HG02642 (cell line): Measurements from ENCODE around the gene TEX54.
A peak's percentile ranks its signal among the peaks of the same experiment; 100 is the strongest.
"Not testable (repeated sequence)": the region's sequence is repeated elsewhere in the genome, so short reads cannot be mapped to it uniquely, and the experiment has no call there.

Experiments used
- ATAC-seq: cut with Tn5 transposase; IDR thresholded peaks from one replicate; pipeline ENCODE4 v1.9.1; 2021; ENCODE audit warnings: mild to moderate bottlenecking; ENCODE audit not compliant: unreplicated experiment, poor library complexity

TEX54 gene

GRCh38 chr11:62855571-62856332 lies 23.1 kb upstream of the TEX54 start:
- peak; percentile 91 for ATAC-seq

- no peak for ATAC-seq
Measured at GRCh38 chr11:62854825-62855570, 22.4 kb upstream of the TEX54 start.

- no peak for ATAC-seq
Measured at GRCh38 chr11:62854013-62854824, 21.6 kb upstream of the TEX54 start.

- no peak for ATAC-seq
Measured at GRCh38 chr11:62853279-62853965, 20.8 kb upstream of the TEX54 start.

- no peak for ATAC-seq
Measured at GRCh38 chr11:62852523-62853188, 20.0 kb upstream of the TEX54 start.

GRCh38 chr11:62851807-62852522 lies 19.3 kb upstream of the TEX54 start:
- ATAC-seq: no peak

- no peak for ATAC-seq
Measured at GRCh38 chr11:62850911-62851806, 18.5 kb upstream of the TEX54 start.

- no peak for ATAC-seq
Measured at GRCh38 chr11:62847767-62848314, 15.2 kb upstream of the TEX54 start.

- ATAC-seq: no peak
Measured at GRCh38 chr11:62846177-62846576, 13.5 kb upstream of the TEX54 start.

- ATAC-seq: no peak
Measured at GRCh38 chr11:62844154-62844553, 11.5 kb upstream of the TEX54 start.

GRCh38 chr11:62843466-62843865 lies 10.8 kb upstream of the TEX54 start:
- no peak for ATAC-seq

GRCh38 chr11:62842891-62843290 lies 10.2 kb upstream of the TEX54 start:
- ATAC-seq: not testable (repeated sequence)

- no peak for ATAC-seq
Measured at GRCh38 chr11:62842171-62842741, 9.6 kb upstream of the TEX54 start.

GRCh38 chr11:62841361-62842170 lies 8.9 kb upstream of the TEX54 start:
- peak; percentile 50 for ATAC-seq

GRCh38 chr11:62840721-62841360 lies 8.2 kb upstream of the TEX54 start:
- ATAC-seq: peak; percentile 19
